HepG2 (cell line): Measurements from ENCODE around the gene SSC4D. TPM values are rescaled to one million over a fixed set of nuclear protein-coding genes. Genes with fewer than 3 reads are reported as not detected.
A peak's percentile ranks its signal among the peaks of the same experiment; 100 is the strongest.

Experiments
- EZH2 ChIP-seq: conservative IDR thresholded peaks from 2 replicates; pipeline ENCODE4 v1.6.1; 2012; ENCODE audit warnings: mild to moderate bottlenecking, low read depth, low read length, moderate library complexity
- GRHL1 ChIP-seq: sonication (generic); formaldehyde crosslinking; conservative IDR thresholded peaks from 2 replicates; pipeline ENCODE4 v1.8.0; 2022; ENCODE audit warnings: missing genetic modification reagents
- KLF16 ChIP-seq, 2 experiments: sonication (generic) in 1 of 2; formaldehyde crosslinking in 1 of 2; IDR thresholded peaks; 2 replicates each; pipeline versions ENCODE4 v1.6.1 to v1.8.0; 2016 to 2023; ENCODE audit warnings: missing genetic modification reagents in 2 of 2, missing compliant biosample characterization in 1 of 2
- MYNN ChIP-seq: sonication (generic); formaldehyde crosslinking; IDR thresholded peaks from 2 replicates; pipeline ENCODE4 v1.4.0; 2020; ENCODE audit warnings: mild to moderate bottlenecking, low read depth, missing genetic modification reagents
- PPARG ChIP-seq: conservative IDR thresholded peaks from 2 replicates; pipeline ENCODE4 v1.6.1; 2016; ENCODE audit warnings: missing biosample characterization, missing genetic modification reagents
- RBM39 ChIP-seq: fragments of 200-400 bp; formaldehyde crosslinking; IDR thresholded peaks from one replicate; pipeline ENCODE4 v1.6.1; 2018; ENCODE audit warnings: antibody characterized with exemption, mild to moderate bottlenecking, low read depth, low read length; ENCODE audit not compliant: poor library complexity, severe bottlenecking
- TFE3 ChIP-seq: IDR thresholded peaks from 2 replicates; pipeline ENCODE4 v1.6.1; 2016
- THAP11 ChIP-seq: IDR thresholded peaks from 2 replicates; pipeline ENCODE4 v1.6.1; 2016; ENCODE audit warnings: missing biosample characterization, missing genetic modification reagents
- ZNF207 ChIP-seq: fragments of 450-650 bp; IDR thresholded peaks from 2 replicates; pipeline ENCODE4 v1.6.1; 2016; ENCODE audit warnings: antibody characterized with exemption, borderline replicate concordance
- ZNF772 ChIP-seq: sonication (generic); formaldehyde crosslinking; IDR thresholded peaks from 2 replicates; pipeline ENCODE4 v1.5.0; 2020; ENCODE audit warnings: mild to moderate bottlenecking, missing genetic modification reagents
- polyA plus RNA-seq, 8 experiments: library from polyadenylated mRNA; depleted of rRNA in 3 of 8; stranded (reverse) in 7 of 8; unstranded in 1 of 8; fragments of >200 nt; fragmentation: Illumina TruSeq in 4 of 8; extraction: Trizol in 4 of 8; gene quantifications; 2 replicates each; pipeline versions ENCODE4 v1.2.1 to v1.2.3, GENCODE V29; 2011 to 2016; ENCODE audit warnings: low read depth in 4 of 8, missing spikeins in 1 of 8, mixed read lengths in 1 of 8; ENCODE audit not compliant: insufficient read depth in 1 of 8
- total RNA-seq, 5 experiments: library from RNA; depleted of rRNA; stranded (reverse); fragments of >200 nt; fragmentation: Illumina TruSeq; extraction: Trizol; gene quantifications; 2 replicates each; pipeline ENCODE4 v1.2.3, GENCODE V29; 2016; ENCODE audit warnings: low read depth in 1 of 5
- TF ChIP-seq, protein P1 (sequence below): sonication (generic); formaldehyde crosslinking; IDR thresholded peaks from 2 replicates; pipeline ENCODE4 v1.4.0; 2020; ENCODE audit warnings: missing genetic modification reagents
- TF ChIP-seq, protein P2 (sequence below): sonication (generic); formaldehyde crosslinking; IDR thresholded peaks from 2 replicates; pipeline ENCODE4 v1.4.0; 2020; ENCODE audit warnings: mild to moderate bottlenecking, missing genetic modification reagents, borderline replicate concordance
- TF ChIP-seq, protein P3 (sequence below): IDR thresholded peaks from 2 replicates; pipeline ENCODE4 v1.6.1; 2016; ENCODE audit warnings: missing compliant biosample characterization, missing genetic modification reagents, borderline replicate concordance
- TF ChIP-seq, protein P4 (sequence below), 2 experiments: sonication (generic) in 1 of 2; formaldehyde crosslinking in 1 of 2; IDR thresholded peaks; 2 replicates each; pipeline versions ENCODE4 v1.5.1 to v1.6.1; 2011 to 2020; ENCODE audit warnings: borderline replicate concordance in 1 of 2, low read depth in 1 of 2, low read length in 1 of 2, mild to moderate bottlenecking in 1 of 2, missing genetic modification reagents in 1 of 2, moderate library complexity in 1 of 2
- TF ChIP-seq, protein P5 (sequence below): sonication (generic); formaldehyde crosslinking; IDR thresholded peaks from 2 replicates; pipeline ENCODE4 v1.5.0; 2020; ENCODE audit warnings: mild to moderate bottlenecking, missing genetic modification reagents

SSC4D gene
- total and polyA plus RNA-seq, 2 of the 13 experiments (the other 11 are each of a cell fraction or from before 2014, with no cell fraction given) = 33.3 to 63.8 TPM

DNA sequence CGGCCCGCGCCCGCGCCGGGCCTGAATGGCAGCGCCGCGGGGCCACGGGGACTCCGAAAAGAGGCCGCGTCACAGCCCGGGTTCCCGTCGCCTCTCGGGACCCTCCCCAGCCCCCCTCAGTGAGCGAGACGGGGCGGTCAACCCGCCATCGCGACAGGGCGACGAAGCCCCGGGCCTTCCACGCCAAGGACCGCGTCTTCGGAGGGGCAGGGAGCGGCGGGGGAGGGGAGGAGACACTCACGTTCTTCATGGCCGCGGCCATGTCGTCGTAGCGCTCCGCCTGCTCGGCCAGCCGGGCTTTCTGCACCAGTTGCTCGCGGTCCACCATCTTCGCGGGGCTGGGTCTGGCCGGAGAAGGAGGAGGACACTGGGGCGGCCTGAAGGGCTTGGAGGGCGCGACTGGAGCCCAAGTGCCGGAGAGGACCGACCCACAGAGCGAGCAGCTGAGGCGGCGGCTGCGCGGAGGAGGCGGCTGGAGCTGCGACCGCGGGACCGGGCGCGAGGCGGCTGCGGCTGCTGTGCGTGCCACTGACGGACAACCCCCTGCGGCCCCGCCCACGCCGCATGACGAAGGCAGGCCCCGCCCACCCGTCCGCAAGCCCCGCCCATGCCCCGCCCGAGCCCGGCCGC lies 50.9 kb downstream of the SSC4D start, which contains the start of gene YWHAG (continued):
- TF ChIP-seq, protein P1, sequence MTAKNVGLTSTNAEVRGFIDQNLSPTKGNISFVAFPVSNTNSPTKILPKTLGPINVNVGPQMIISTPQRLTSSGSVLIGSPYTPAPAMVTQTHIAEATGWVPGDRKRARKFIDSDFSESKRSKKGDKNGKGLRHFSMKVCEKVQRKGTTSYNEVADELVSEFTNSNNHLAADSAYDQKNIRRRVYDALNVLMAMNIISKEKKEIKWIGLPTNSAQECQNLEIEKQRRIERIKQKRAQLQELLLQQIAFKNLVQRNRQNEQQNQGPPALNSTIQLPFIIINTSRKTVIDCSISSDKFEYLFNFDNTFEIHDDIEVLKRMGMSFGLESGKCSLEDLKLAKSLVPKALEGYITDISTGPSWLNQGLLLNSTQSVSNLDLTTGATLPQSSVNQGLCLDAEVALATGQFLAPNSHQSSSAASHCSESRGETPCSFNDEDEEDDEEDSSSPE (CRISPR knock-in tag) = peak; percentile 45; the same call in 1 of the 2 replicates
- TF ChIP-seq TFE3 = no peak
- no peak for TF ChIP-seq MYNN (CRISPR knock-in tag)
- TF ChIP-seq ZNF772 (CRISPR knock-in tag) = peak; percentile 90; the same call in 1 of the 2 replicates
- no peak for TF ChIP-seq THAP11 (CRISPR knock-in tag)
- no peak for TF ChIP-seq GRHL1 (CRISPR knock-in tag)
- no peak; the same call in 1 of the 2 replicates for TF ChIP-seq PPARG (CRISPR knock-in tag)
- TF ChIP-seq, protein P2, sequence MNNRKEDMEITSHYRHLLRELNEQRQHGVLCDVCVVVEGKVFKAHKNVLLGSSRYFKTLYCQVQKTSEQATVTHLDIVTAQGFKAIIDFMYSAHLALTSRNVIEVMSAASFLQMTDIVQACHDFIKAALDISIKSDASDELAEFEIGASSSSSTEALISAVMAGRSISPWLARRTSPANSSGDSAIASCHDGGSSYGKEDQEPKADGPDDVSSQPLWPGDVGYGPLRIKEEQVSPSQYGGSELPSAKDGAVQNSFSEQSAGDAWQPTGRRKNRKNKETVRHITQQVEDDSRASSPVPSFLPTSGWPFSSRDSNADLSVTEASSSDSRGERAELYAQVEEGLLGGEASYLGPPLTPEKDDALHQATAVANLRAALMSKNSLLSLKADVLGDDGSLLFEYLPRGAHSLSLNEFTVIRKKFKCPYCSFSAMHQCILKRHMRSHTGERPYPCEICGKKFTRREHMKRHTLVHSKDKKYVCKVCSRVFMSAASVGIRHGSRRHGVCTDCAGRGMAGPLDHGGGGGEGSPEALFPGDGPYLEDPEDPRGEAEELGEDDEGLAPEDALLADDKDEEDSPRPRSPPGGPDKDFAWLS (CRISPR knock-in tag) = no peak
- TF ChIP-seq ZNF207 = no peak
- TF ChIP-seq, protein P3, sequence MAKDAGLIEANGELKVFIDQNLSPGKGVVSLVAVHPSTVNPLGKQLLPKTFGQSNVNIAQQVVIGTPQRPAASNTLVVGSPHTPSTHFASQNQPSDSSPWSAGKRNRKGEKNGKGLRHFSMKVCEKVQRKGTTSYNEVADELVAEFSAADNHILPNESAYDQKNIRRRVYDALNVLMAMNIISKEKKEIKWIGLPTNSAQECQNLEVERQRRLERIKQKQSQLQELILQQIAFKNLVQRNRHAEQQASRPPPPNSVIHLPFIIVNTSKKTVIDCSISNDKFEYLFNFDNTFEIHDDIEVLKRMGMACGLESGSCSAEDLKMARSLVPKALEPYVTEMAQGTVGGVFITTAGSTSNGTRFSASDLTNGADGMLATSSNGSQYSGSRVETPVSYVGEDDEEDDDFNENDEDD (CRISPR knock-in tag) = peak; percentile 57; the same call in 1 of the 2 replicates
- no peak for TF ChIP-seq EZH2
- TF ChIP-seq, protein P4, sequence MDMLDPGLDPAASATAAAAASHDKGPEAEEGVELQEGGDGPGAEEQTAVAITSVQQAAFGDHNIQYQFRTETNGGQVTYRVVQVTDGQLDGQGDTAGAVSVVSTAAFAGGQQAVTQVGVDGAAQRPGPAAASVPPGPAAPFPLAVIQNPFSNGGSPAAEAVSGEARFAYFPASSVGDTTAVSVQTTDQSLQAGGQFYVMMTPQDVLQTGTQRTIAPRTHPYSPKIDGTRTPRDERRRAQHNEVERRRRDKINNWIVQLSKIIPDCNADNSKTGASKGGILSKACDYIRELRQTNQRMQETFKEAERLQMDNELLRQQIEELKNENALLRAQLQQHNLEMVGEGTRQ (IDR thresholded peaks at IDR 0.05; ENCODE audit: low read depth, low read length) = no peak
- TF ChIP-seq, protein P4 (CRISPR knock-in tag; IDR thresholded peaks at IDR 0.05; ENCODE audit: borderline replicate concordance) = 0 out of 2 replicates have a peak, but pooled peaks have one; percentile 18
- TF ChIP-seq RBM39 = peak; percentile 79
- TF ChIP-seq, protein P5, sequence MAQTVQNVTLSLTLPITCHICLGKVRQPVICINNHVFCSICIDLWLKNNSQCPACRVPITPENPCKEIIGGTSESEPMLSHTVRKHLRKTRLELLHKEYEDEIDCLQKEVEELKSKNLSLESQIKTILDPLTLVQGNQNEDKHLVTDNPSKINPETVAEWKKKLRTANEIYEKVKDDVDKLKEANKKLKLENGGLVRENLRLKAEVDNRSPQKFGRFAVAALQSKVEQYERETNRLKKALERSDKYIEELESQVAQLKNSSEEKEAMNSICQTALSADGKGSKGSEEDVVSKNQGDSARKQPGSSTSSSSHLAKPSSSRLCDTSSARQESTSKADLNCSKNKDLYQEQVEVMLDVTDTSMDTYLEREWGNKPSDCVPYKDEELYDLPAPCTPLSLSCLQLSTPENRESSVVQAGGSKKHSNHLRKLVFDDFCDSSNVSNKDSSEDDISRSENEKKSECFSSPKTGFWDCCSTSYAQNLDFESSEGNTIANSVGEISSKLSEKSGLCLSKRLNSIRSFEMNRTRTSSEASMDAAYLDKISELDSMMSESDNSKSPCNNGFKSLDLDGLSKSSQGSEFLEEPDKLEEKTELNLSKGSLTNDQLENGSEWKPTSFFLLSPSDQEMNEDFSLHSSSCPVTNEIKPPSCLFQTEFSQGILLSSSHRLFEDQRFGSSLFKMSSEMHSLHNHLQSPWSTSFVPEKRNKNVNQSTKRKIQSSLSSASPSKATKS = no peak
- TF ChIP-seq KLF16 (CRISPR knock-in tag; IDR thresholded peaks at IDR 0.05) = peak in 1 of 2 experiments; percentile 88; a peak in 3 of 4 replicates
